Kidney epithelial cell (primary cell): ENCODE measurements around the gene SYNPO. TPM values are rescaled to one million over a fixed set of nuclear protein-coding genes. Genes with fewer than 3 reads are reported as not detected.

Source experiments
- DNase-seq: peaks from one replicate; pipeline ENCODE4 v3.0.0-alpha.2; 2010; ENCODE audit warnings: low read depth
- H3K27me3 ChIP-seq: 2 replicates; pipeline ENCODE4 v1.6.0; 2011; ENCODE audit warnings: low read length; ENCODE audit not compliant: control insufficient read depth, insufficient read depth
- H3K36me3 ChIP-seq: 2 replicates; pipeline ENCODE4 v1.5.1; 2011; ENCODE audit warnings: low read length; ENCODE audit not compliant: control insufficient read depth, insufficient read depth
- H3K4me3 ChIP-seq: 2 replicates; pipeline ENCODE4 v1.5.1; 2011; ENCODE audit warnings: low read depth, mild to moderate bottlenecking, control low read depth, low read length
- total RNA-seq: library from RNA; depleted of rRNA; stranded (reverse); fragments of >200 nt; gene quantifications from 2 replicates; pipeline ENCODE4 v1.2.3, GENCODE V29; 2015
- TF ChIP-seq, protein P1 (sequence below): IDR thresholded peaks from 2 replicates; pipeline ENCODE4 v1.5.1; 2011; ENCODE audit warnings: mild to moderate bottlenecking, moderate library complexity, low read length, control low read depth, inconsistent platforms; ENCODE audit not compliant: insufficient read depth, poor library complexity, severe bottlenecking

SYNPO gene
- total RNA-seq, 1 donor from 2014 or later = 4.0 TPM

DNA sequence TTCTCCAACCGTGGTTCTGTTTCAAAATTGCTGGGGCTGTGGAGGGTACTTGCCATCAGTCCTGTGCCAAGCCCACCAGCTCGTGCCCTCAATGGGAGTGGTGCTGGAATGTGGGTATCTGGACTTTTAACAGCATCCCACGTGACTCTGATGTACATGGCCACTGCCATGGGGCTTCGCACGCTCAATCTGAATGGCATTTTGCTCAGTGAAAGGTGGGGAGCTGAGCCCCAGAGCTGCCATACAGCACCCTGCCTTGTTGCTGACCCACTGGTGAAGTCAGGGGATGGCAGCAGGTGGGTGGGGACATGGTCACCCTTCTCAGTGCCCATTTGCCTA is 16.6 kb upstream of the SYNPO start:
- DNase-seq = no peak
- Histone ChIP-seq H3K27me3 (peaks cover 8% of the 10 kb centered on the region), H3K4me3 (no peak overlapping the region), H3K36me3 (no peaks in the 10 kb centered on the region)
- TF ChIP-seq, protein P1, sequence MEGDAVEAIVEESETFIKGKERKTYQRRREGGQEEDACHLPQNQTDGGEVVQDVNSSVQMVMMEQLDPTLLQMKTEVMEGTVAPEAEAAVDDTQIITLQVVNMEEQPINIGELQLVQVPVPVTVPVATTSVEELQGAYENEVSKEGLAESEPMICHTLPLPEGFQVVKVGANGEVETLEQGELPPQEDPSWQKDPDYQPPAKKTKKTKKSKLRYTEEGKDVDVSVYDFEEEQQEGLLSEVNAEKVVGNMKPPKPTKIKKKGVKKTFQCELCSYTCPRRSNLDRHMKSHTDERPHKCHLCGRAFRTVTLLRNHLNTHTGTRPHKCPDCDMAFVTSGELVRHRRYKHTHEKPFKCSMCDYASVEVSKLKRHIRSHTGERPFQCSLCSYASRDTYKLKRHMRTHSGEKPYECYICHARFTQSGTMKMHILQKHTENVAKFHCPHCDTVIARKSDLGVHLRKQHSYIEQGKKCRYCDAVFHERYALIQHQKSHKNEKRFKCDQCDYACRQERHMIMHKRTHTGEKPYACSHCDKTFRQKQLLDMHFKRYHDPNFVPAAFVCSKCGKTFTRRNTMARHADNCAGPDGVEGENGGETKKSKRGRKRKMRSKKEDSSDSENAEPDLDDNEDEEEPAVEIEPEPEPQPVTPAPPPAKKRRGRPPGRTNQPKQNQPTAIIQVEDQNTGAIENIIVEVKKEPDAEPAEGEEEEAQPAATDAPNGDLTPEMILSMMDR = no peak

DNA sequence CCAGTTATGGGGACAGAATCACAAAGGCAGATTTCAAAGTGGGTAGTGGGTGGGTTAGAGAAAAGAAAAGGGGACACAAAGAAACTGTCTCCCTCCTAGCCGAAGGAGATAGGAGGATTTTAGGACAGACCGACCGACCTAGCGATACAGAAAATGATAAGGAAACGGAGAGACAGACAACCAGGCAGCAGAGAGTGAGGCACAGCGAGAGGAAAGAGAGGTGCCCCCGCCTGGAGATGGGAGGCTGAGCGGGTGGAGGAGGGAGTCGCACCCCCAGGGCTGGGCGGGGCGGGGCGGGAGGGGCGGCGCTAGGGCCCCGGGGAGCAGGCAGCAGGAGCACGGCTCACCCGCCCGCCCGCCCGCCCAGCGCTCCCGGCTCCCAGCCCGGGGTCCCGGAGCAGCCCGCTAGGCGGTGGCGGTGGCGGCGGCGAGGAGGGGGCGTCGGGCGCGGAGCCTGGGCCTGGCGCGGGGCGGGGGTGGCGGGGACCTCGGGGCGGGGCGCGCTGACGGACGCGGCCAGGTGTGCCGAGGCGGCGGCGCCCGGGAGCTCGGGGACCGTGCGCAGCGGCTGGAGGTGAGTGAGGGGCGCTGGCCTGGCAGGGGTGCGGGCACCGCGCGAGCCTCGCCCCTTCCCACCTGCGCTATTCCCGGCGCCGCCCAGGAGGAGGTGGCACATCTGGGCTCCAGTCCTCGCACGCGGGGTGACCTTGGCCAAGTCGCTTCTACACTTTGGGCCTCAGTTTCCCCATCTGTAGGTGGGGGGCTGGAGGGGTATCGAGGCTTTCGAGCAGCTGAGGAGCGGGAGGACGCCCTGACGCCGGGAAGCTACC is 15.9 kb upstream of the SYNPO start:
- H3K27me3 ChIP-seq = peaks cover 8% of the 10 kb centered on the region
- TF ChIP-seq, protein P1 = no peak
- no peaks in the 10 kb centered on the region for H3K36me3 ChIP-seq
- peak overlapping the region; percentile 55 for H3K4me3 ChIP-seq
- DNase-seq = no peak

DNA sequence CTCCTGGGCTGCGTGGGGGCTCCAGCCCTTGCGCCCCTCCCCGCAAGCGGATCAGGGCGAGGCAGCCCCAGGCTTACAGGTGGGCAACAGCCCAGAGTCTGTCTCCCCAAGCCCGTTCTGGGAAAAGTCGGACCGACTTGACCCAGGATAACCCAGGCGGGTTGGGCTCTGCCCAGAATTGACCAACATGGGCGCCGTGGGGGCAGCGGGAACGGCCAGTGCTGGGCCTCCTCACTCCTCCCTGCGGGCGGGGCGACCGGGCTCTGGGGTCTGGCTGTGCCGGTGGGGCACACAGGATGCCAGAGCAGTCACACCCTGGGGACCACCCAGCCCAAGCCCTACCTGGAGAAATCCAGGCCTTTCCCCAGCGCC is 15.3 kb upstream of the SYNPO start:
- no peaks in the 10 kb centered on the region for H3K36me3 ChIP-seq
- peak overlapping the region; percentile 55 for H3K4me3 ChIP-seq
- no peak for DNase-seq
- H3K27me3 ChIP-seq = peaks cover 8% of the 10 kb centered on the region
- TF ChIP-seq, protein P1 = no peak

DNA sequence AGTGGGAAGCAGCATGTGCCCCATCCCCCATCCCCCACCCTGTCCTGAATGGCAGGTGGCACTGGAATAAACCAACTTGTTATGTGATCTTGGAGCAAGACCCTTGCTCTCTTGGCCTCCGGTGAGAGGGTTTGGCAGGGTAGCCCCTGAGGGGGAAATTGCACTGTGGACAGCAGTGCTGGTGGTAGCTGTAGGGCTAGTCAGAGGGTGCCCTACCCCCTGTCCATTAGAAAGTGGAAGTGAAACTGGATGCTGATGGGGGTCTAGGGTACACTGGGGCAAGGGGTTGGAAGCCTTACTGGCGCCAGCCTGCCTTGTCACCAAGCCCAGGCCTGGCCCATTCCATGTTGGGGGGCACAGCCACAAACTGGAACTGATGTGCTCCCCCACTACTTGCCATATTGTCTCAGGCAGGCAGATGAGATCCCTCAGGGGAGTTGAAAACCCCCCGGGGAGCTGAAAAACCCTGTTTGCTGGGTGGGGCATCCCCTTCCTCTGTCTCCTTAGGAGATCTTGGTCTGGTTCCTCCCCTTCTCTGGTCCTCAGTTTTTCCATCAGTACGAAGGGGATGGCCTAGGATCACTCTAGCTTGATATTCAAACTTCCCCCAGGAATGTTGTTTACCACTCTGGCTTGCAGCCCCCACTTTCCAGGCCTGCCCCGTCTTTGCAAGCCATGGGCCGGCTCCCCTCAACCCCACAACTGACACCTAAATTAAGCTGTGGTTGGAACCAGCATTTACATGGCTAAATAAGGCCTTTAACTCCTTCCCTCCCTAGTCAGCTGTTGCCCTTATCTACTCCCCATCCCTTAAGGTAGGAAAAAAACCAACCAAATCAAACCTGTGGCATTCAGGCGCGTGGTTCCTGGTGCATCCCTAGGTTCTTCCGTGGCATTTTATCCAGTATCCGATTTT is 14.4 kb upstream of the SYNPO start:
- TF ChIP-seq, protein P1 = no peak
- H3K27me3 ChIP-seq = peaks cover 8% of the 10 kb centered on the region
- no peak for DNase-seq
- H3K36me3 ChIP-seq = no peaks in the 10 kb centered on the region
- H3K4me3 ChIP-seq = no peak overlapping the region

DNA sequence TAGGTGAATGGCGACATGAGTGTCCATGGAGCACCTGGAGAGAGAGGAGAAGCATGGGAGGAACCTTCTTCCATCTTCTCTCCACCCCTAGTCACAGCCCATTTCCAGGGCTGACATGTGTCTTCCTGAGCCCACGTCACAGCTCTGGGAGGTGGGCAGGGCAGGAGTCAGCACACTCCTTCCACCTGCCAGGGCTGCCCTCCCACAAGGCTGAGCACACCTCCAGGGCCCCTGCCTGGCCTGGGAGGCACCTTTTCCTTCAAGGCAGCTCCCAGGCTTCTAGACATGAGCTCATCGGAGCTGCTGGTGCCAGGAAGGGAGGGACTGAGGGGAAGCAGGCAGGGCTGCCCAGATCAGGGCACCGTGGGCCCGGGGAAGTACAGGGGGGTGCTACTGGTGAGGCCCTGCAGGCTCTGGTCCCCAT is 13.6 kb upstream of the SYNPO start:
- no peak for DNase-seq
- TF ChIP-seq, protein P1 = no peak
- Histone ChIP-seq H3K4me3 (no peak overlapping the region), H3K27me3 (peaks cover 5% of the 10 kb centered on the region), H3K36me3 (no peaks in the 10 kb centered on the region)
